SIG-M5 treated with dmso at 0.1 percent for 504 hours (cell line): ENCODE measurements around the gene TMEM92.

Experiments used
- DNase-seq: peaks from one replicate; lab custom pipeline; 2025; ENCODE audit not compliant: unreplicated experiment; lab: John Stamatoyannopoulos, UW

The TMEM92 gene

GRCh38 chr17:50325906-50326305 lies 51.6 kb downstream of the TMEM92 start:
- no peak for DNase-seq

- no peak for DNase-seq
Observed at GRCh38 chr17:50326831-50327364, 52.6 kb downstream of the TMEM92 start.

GRCh38 chr17:50328363-50329325 lies 54.4 kb downstream of the TMEM92 start:
- no peak for DNase-seq

- DNase-seq = no peak
Observed at GRCh38 chr17:50329716-50330115, 55.5 kb downstream of the TMEM92 start.

DNA sequence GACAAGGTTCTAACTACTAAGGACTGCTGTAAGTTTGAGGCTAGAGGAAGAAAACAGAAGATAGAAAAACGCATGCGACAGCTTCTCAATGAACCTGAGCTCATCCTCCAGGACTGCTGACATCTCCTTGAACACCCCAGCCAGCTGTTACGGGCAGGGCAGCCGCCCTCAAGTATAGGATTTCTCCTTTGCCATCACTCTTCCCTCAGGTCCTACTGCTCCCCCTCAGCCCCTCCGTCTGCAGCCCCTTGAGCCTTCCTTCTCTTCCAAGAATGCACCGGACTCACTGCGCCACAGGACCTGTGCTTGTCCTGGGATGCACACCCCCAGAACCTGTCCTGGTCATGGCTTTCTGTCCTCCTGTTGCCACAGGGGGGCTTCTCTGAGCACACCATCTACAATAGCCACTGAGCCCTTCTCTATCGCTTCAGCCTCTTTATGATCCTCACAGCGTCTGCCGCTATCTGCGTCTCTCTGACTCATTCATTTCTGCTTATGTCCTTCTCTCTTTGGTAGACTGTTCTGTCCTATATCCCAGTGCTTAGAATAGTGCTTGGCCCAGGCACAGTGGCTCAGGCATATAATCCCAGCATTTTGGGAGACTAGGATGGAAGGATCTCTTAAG lies 56.0 kb downstream of the TMEM92 start:
- no peak for DNase-seq
